AG04450 (cell line): ENCODE results near the gene TBX1. TPM values are rescaled to one million over a fixed set of nuclear protein-coding genes. Genes with fewer than 3 reads are reported as not detected.

Source experiments
- CTCF ChIA-PET: fragments of 300-600, 350-600 bp; formaldehyde crosslinking; extraction: SDS; loops from one replicate; lab custom pipeline; 2022; ENCODE audit warnings: antibody characterized with exemption, inconsistent platforms; lab: Charles Lee
- POLR2A ChIA-PET: fragments of 350-600 bp; formaldehyde crosslinking; extraction: SDS; loops from one replicate; lab custom pipeline; 2021; ENCODE audit warnings: antibody characterized with exemption, inconsistent platforms; lab: Yijun Ruan, JAX
- DNase-seq: peaks from one replicate; pipeline ENCODE4 v3.0.0-alpha.2; 2011; ENCODE audit warnings: low read depth, low spot score
- H3K27ac ChIP-seq: one replicate; pipeline ENCODE4 v1.5.1; 2012; ENCODE audit warnings: low read depth, low read length, control low read depth
- H3K27me3 ChIP-seq: one replicate; pipeline ENCODE4 v1.6.0; 2012; ENCODE audit warnings: low read length; ENCODE audit not compliant: control insufficient read depth, insufficient read depth
- H3K4me3 ChIP-seq: 2 replicates; pipeline ENCODE4 v1.5.1; 2011; ENCODE audit warnings: mild to moderate bottlenecking, low read depth, low read length, control low read depth
- H3K9me3 ChIP-seq: 2 replicates; pipeline ENCODE4 v1.5.1; 2012; ENCODE audit warnings: low read length; ENCODE audit not compliant: control insufficient read depth, insufficient read depth
- polyA plus RNA-seq: library from polyadenylated mRNA; depleted of rRNA; stranded (reverse); fragments of >200 nt; gene quantifications from 2 replicates; pipeline ENCODE4 v1.2.3, GENCODE V29; 2011
- TF ChIP-seq, protein P1 (sequence below): IDR thresholded peaks from 2 replicates; pipeline ENCODE4 v1.5.1; 2011; ENCODE audit warnings: low read depth, low read length, control low read depth, inconsistent platforms

TBX1 gene
- polyA plus RNA-seq, 1 experiment: not detected

- Histone ChIP-seq H3K4me3 (no peak overlapping the region), H3K27me3 (peaks cover 7% of the 10 kb centered on the region), H3K27ac (no peak overlapping the region), H3K9me3 (peaks cover 33% of the 10 kb centered on the region; the same call in 1 of the 2 replicates)
- POLR2A ChIA-PET: no interaction called here
- TF ChIP-seq, protein P1, sequence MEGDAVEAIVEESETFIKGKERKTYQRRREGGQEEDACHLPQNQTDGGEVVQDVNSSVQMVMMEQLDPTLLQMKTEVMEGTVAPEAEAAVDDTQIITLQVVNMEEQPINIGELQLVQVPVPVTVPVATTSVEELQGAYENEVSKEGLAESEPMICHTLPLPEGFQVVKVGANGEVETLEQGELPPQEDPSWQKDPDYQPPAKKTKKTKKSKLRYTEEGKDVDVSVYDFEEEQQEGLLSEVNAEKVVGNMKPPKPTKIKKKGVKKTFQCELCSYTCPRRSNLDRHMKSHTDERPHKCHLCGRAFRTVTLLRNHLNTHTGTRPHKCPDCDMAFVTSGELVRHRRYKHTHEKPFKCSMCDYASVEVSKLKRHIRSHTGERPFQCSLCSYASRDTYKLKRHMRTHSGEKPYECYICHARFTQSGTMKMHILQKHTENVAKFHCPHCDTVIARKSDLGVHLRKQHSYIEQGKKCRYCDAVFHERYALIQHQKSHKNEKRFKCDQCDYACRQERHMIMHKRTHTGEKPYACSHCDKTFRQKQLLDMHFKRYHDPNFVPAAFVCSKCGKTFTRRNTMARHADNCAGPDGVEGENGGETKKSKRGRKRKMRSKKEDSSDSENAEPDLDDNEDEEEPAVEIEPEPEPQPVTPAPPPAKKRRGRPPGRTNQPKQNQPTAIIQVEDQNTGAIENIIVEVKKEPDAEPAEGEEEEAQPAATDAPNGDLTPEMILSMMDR: no peak
- DNase-seq: no peak
- CTCF ChIA-PET: no interaction called here
These were observed 33.0 kb upstream of the TBX1 start for GRCh38 chr22:19727310-19728150.

GRCh38 chr22:19728271-19728670, 32.3 kb upstream of the TBX1 start:
- POLR2A ChIA-PET: no interaction called here
- Histone ChIP-seq H3K27ac (no peak overlapping the region), H3K9me3 (peaks cover 26% of the 10 kb centered on the region; the same call in 1 of the 2 replicates), H3K27me3 (peaks cover 7% of the 10 kb centered on the region), H3K4me3 (no peak overlapping the region)
- no peak for DNase-seq
- CTCF ChIA-PET: interaction anchor here (6.6 kb wide), 1 partner anchor 183 kb away, joined by 133 read pairs; no protein-coding TSS in a partner anchor
- TF ChIP-seq, protein P1: no peak

GRCh38 chr22:19728836-19729235, 31.7 kb upstream of the TBX1 start:
- H3K27me3 ChIP-seq: peaks cover 7% of the 10 kb centered on the region
- POLR2A ChIA-PET: no interaction called here
- no peak for DNase-seq
- H3K4me3 ChIP-seq: no peak overlapping the region
- H3K9me3 ChIP-seq: peaks cover 26% of the 10 kb centered on the region; the same call in 1 of the 2 replicates
- CTCF ChIA-PET: interaction anchor here (1.9 to 6.6 kb wide), 3 partner anchors 8 to 225 kb away, joined by 9 to 133 read pairs (median 10); no protein-coding TSS in a partner anchor
- TF ChIP-seq, protein P1: no peak
- no peak overlapping the region for H3K27ac ChIP-seq

DNA sequence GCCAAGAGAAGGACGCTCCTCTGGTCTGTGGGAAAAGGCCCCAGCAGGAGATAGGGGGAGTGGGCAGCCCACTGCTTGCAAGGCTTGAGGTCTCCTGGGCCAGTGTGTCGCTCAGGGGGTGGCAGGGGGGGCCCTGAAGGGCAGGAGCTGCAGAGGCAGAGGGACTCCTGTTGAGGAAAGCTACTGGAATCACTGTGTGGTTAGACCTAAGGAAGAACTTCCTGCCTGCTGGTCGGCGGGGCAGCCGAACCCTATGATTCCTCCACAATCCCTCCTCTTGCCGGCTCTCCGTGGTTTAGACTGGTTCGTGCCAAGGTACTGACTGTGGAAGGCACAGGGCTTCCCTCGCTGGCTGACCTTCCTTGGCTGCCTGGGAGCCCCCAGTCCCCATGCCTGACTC, 31.1 kb upstream of the TBX1 start:
- H3K27ac ChIP-seq: no peak overlapping the region
- H3K4me3 ChIP-seq: no peak overlapping the region
- H3K9me3 ChIP-seq: peaks cover 24% of the 10 kb centered on the region; the same call in 1 of the 2 replicates
- POLR2A ChIA-PET: no interaction called here
- no peak for DNase-seq
- CTCF ChIA-PET: interaction anchor here (0.7 to 6.6 kb wide), 10 partner anchors 9 to 252 kb away, joined by 3 to 133 read pairs (median 8); no protein-coding TSS in a partner anchor
- TF ChIP-seq, protein P1: no peak
- H3K27me3 ChIP-seq: peaks cover 6% of the 10 kb centered on the region

- POLR2A ChIA-PET: interaction anchor here (1.0 kb wide), 3 partner anchors 175 to 211 kb away, joined by 3 to 6 read pairs (median 4); partner anchors contain the start of genes COMT and TXNRD2
- no peak for DNase-seq
- CTCF ChIA-PET: interaction anchor here (0.6 to 6.6 kb wide), 38 partner anchors 9 to 1308 kb away, joined by 3 to 133 read pairs (median 4); partner anchors contain the start of genes GNB1L and RTL10
- TF ChIP-seq, protein P1: no peak
- Histone ChIP-seq H3K9me3 (peaks cover 17% of the 10 kb centered on the region; the same call in 1 of the 2 replicates), H3K27me3 (no peaks in the 10 kb centered on the region), H3K4me3 (no peak overlapping the region), H3K27ac (peak overlapping the region; percentile 31)
These were observed 30.4 kb upstream of the TBX1 start for GRCh38 chr22:19730198-19730597.
